Adrenal gland (tissue), 12 donors: ENCODE data around the gene PLCB1. TPM values are rescaled to one million over a fixed set of nuclear protein-coding genes. Genes with fewer than 3 reads are reported as not detected.

Experiments used
- DNase-seq, 7 donors: peaks; one replicate each; pipeline ENCODE4 v3.0.0-alpha.2; 2019 to 2020
- H3K27ac ChIP-seq, 5 donors: fragments of 200-600 bp; sonication (generic) in 4 of 5; 1 replicate in 3 of 5; 2 replicates in 2 of 5; pipeline versions ENCODE4 v1.5.1 to v1.8.0; 2016 to 2020; ENCODE audit warnings: mild to moderate bottlenecking in 1 of 5
- H3K27me3 ChIP-seq: fragments of 200-600 bp; 2 replicates; pipeline ENCODE4 v1.8.0; 2021
- H3K36me3 ChIP-seq, 2 donors: fragments of 200-600 bp; replicated peaks in 1 of 2; 1 replicate in 1 of 2; 2 replicates in 1 of 2; pipeline versions ENCODE4 v1.5.1 to v1.8.0; 2018 to 2022
- H3K4me1 ChIP-seq, 2 donors: fragments of 200-600 bp; replicated peaks in 1 of 2; 1 replicate in 1 of 2; 2 replicates in 1 of 2; pipeline versions ENCODE4 v1.5.1 to v1.8.0; 2018 to 2021
- H3K4me3 ChIP-seq, 4 donors: fragments of 200-600 bp; sonication (generic) in 3 of 4; one replicate each; pipeline ENCODE4 v1.5.1; 2016 to 2018
- H3K9me3 ChIP-seq, 3 donors: fragments of 200-600 bp; sonication (generic) in 1 of 3; replicated peaks in 1 of 3; 1 replicate in 2 of 3; 2 replicates in 1 of 3; pipeline versions ENCODE4 v1.5.1 to v1.8.0; 2016 to 2021
- CTCF ChIP-seq, 6 experiments: fragments of 450-650 bp in 4 of 6; fragments of 200-600 bp in 2 of 6; sonication (generic) in 1 of 6; IDR thresholded peaks; 1 replicate in 5 of 6; 2 replicates in 1 of 6; pipeline versions ENCODE4 v1.5.1 to v1.8.0; 2016 to 2021; ENCODE audit warnings: antibody characterized with exemption in 6 of 6, mild to moderate bottlenecking in 2 of 6, moderate library complexity in 1 of 6
- POLR2A ChIP-seq, 2 donors: fragments of 450-650 bp; IDR thresholded peaks; one replicate each; pipeline ENCODE4 v1.6.1; 2017; ENCODE audit warnings: antibody characterized with exemption in 2 of 2, mild to moderate bottlenecking in 2 of 2, moderate library complexity in 1 of 2
- WGBS, 4 donors: extraction: QIAGEN DNeasy Blood & Tissue Kit in 2 of 4; methylation state at CpG; one replicate each; pipeline versions ENCODE4 v1.1.5 to v1.1.7; 2013 to 2017; 5-methylcytosine and 5-hydroxymethylcytosine counted together
- intact Hi-C, 2 donors: fragments of 100-400 bp; cut with DNase I; formaldehyde crosslinking; loops; one replicate each; pipeline versions ENCODE4 v1.14.1 to v1.15.0; 2022 to 2023
- polyA plus RNA-seq, 3 donors: library from polyadenylated mRNA; stranded (reverse); fragments of 200-250 nt in 2 of 3; fragments of 350-450 nt in 1 of 3; fragmentation: Illumina TruSeq in 1 of 3; extraction: RNeasy Lipid Tissue Mini Kit (QIAGEN cat#74804) in 1 of 3; gene quantifications; one replicate each; pipeline ENCODE4 v1.2.3, GENCODE V29; 2013 to 2014
- total RNA-seq, 9 donors: library from RNA; depleted of rRNA in 4 of 9; stranded (reverse); fragments of >200 nt in 4 of 9; fragments of 120-200 nt in 1 of 9; fragmentation: NEBNext Ultra II Directional in 1 of 9; extraction: Animal tissue kit (Norgen Biotek cat#: 25700) in 1 of 9; gene quantifications; one replicate each; pipeline versions ENCODE4 v1.1.0 to v1.2.4, GENCODE V29; 2013 to 2023
- donor health status: healthy with polysubstance abuse.
- donor health status: Bipolar disorder and iron deficiency.
- donor health status: DM: yes; HTN: yes; CAD: no.
- donor health status: DM: no; HTN: no; CAD: no.
- donor health status: DM: no; HTN: no; CAD: no.
- donor health status: DM: yes; HTN: yes; CAD: no.

PLCB1 gene
- total and polyA plus RNA-seq, 12 donors: 7.7 to 56.6 (median 27.9) TPM

DNA sequence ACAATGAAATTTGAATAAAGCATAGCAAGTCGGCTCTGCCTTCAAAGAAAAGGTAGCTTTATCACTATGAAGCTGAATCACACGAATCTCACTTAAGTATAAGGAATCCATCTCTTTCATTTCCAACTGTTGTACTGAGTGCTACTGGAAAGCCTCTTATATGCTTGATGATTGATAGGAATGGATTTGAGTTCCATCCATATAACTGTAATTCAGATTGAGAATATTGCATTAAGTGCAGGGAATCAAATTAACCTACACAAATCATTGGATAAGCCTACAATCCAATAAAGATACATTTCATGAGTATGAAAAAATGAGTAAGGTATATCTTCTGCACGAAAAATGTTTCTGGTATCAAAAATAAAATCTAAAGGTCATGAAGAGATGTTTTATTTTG is 492.0 kb downstream of the PLCB1 start:
- Histone ChIP-seq H3K27ac (no peak overlapping the region), H3K27me3 (no peaks in the 10 kb centered on the region), H3K4me1 (peaks cover 0 to 12% of the 10 kb centered on the region in 2 donors), H3K9me3 (no peaks in the 10 kb centered on the region), H3K36me3 (no peaks in the 10 kb centered on the region), H3K4me3 (no peak overlapping the region)
- no peak for TF ChIP-seq CTCF (IDR thresholded peaks at IDR 0.05)
- no peak for TF ChIP-seq POLR2A (IDR thresholded peaks at IDR 0.05)
- WGBS, 4 donors: 72 to 77% (median 74%) methylated on average over 3 of the region's 3 CpGs
- intact Hi-C loops: no loop called here
- DNase-seq: no peak

GRCh38 chr20:8624616-8625015 is 492.6 kb downstream of the PLCB1 start:
- H3K4me3 ChIP-seq: no peak overlapping the region
- H3K27ac ChIP-seq: no peak overlapping the region
- no peaks in the 10 kb centered on the region for H3K27me3 ChIP-seq
- TF ChIP-seq CTCF (IDR thresholded peaks at IDR 0.05) (no peak), POLR2A (IDR thresholded peaks at IDR 0.05) (no peak)
- H3K9me3 ChIP-seq: no peaks in the 10 kb centered on the region
- no peak for DNase-seq
- H3K36me3 ChIP-seq: no peaks in the 10 kb centered on the region
- intact Hi-C loops: no loop called here
- H3K4me1 ChIP-seq: peaks cover 0 to 12% of the 10 kb centered on the region in 2 donors

DNA sequence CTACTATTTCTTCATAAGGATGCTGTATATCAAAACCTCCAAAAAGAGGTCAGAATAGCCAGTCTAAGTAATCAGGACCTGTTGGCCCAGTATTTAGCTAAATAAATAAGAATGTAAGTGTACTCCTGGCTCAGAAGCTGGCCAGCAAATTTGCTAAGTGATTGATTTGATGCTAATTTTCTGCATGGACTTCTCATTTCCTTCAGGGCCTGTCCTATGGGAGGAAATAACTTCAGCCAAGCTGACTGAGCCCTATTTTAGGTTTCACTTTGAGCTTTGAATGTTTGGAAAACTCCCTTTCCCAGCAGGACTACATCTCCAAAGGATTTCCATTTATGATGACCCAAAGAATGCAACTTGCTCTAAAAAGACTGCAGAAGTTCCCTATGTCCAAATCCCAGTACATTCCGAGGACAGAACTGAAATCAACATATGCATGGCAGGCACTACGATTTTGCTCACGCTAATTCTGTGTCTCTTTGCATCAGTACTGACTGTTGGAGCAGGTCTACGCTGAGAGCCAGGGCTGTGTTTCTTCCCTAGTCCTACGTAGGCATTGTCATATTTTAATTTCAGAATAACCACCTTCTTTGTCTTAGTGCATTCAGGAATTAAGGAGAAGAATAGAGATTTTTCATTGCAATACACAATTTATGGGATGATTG is 495.4 kb downstream of the PLCB1 start:
- intact Hi-C loops: no loop called here
- 68 to 88% (median 78%) methylated on average over 5 of the region's 5 CpGs for WGBS, 4 donors

GRCh38 chr20:8631271-8631670 is 499.2 kb downstream of the PLCB1 start:
- Histone ChIP-seq H3K4me1 (peaks cover 0 to 12% of the 10 kb centered on the region in 2 donors), H3K4me3 (no peak overlapping the region), H3K27me3 (no peaks in the 10 kb centered on the region), H3K9me3 (no peaks in the 10 kb centered on the region), H3K27ac (no peak overlapping the region), H3K36me3 (no peaks in the 10 kb centered on the region)
- no peak for DNase-seq
- TF ChIP-seq POLR2A (IDR thresholded peaks at IDR 0.05): no peak
- TF ChIP-seq CTCF (IDR thresholded peaks at IDR 0.05): no peak
- intact Hi-C loops: no loop called here
- WGBS, 4 donors: 86 to 94% (median 90%) methylated on average over 1 of the region's 1 CpG

More for the DNA sequence above, 495.4 kb downstream of the PLCB1 start:
- no peak for TF ChIP-seq POLR2A (IDR thresholded peaks at IDR 0.05)
- no peak for TF ChIP-seq CTCF (IDR thresholded peaks at IDR 0.05)
- Histone ChIP-seq H3K4me3 (no peak overlapping the region), H3K9me3 (no peaks in the 10 kb centered on the region), H3K27me3 (no peaks in the 10 kb centered on the region), H3K4me1 (peaks cover 0 to 12% of the 10 kb centered on the region in 2 donors), H3K27ac (no peak overlapping the region), H3K36me3 (no peaks in the 10 kb centered on the region)
- DNase-seq: no peak
